HG03025 (cell line): ENCODE measurements around the gene RAB17.
"Not testable (repeated sequence)": the region's sequence is repeated elsewhere in the genome, so short reads cannot be mapped to it uniquely, and the experiment has no call there.

Experiments used
- ATAC-seq: cut with Tn5 transposase; IDR thresholded peaks from one replicate; pipeline ENCODE4 v1.9.1; 2021; ENCODE audit warnings: mild to moderate bottlenecking, moderate library complexity; ENCODE audit not compliant: unreplicated experiment, low FRiP score

RAB17 gene

DNA sequence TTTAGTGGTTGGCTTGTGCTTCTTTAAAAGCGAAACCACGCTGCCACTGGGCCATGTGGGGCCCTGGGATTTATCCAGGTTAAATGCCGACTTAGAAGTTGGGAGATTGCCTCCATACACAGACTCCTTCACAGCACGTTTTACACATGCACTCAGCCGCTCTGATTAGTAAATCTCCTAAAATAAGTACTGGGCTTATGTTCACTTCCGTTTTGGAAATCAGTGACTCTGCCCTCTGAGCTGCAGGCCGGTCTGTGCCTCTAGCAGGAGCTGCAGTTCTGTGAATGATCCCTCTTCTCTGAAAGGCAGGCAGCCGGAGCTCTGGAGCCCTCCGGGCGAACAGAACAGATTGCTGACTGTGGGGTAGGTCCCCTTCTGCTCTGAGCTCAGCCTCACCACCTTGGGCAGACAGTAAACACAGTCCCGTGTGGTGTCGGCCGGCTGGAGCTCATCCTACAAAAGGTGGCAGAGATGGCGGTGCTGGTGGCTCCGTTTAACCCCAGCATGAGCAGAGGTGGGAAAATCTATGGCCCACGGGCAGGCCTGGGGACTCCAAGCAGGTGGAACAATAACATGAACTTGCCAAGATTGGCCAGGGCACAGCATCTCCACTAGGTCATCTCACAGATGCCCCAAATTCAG lies 9.8 kb upstream of the RAB17 start:
- no peak for ATAC-seq

DNA sequence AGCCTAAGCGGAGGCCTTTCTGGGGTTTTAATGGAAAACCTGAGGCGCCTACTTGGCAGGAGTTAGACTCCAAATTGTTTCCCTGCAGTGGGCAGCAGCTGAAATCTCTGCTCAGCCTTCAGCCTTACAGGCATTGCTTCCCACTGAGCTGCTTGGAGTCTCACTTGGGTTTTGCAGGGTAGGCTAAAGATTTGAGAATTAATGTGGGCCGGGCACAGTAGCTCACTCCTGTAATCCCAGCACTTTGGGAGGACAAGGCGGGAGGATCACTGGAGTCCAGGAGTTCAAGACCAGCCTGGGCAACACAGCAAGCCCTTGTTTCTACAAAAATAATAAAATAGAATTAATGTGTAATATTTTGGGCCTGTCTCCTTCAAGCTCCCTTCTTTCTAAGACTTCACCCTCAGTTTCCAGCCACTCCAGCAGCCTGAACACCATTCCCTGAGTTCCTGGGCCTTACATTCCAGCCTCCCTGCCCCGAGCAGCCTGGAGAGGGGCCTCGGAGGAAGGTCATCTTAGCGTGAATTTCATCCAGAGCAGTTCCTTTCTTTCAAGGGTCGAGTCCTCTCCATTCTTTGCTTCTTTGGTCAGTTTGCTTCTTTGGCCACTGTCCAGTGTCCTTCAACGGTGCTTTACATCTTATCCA lies 9.1 kb upstream of the RAB17 start:
- no peak for ATAC-seq

DNA sequence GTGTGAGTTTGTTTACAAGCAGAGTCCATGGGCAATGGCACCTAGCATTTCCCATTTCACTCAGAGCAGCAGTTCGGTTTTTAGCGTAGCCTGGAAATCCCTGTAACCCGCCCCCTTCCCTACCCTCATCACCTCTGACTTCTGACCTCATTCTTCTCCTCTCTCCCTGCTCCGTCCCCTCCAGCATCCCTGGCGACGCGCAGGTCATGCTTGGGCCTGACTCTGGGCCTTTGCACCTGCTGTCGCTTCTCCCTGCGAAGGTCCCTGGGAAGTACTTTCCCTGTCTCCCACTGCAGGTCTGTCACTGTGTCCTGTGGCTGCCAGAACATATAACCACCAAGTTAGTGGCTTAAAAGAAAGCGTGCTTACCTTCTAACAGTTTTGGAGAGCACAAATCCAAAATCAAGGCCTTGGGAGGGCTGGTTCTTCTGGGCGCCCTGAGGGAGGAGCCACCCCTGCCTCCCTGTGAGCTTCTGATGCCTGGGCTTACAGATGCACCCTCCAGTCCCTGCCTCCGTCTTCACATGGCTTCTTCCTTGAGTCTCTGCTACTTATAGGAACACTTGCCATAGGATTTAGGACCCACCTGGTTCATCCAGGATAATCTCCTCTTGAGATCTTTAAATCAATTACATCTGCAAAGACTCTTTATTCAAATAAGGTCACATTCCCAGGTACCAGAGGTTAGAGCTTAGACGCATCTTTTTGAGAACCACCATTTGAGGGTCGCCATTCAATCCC lies 8.1 kb upstream of the RAB17 start:
- ATAC-seq = no peak

DNA sequence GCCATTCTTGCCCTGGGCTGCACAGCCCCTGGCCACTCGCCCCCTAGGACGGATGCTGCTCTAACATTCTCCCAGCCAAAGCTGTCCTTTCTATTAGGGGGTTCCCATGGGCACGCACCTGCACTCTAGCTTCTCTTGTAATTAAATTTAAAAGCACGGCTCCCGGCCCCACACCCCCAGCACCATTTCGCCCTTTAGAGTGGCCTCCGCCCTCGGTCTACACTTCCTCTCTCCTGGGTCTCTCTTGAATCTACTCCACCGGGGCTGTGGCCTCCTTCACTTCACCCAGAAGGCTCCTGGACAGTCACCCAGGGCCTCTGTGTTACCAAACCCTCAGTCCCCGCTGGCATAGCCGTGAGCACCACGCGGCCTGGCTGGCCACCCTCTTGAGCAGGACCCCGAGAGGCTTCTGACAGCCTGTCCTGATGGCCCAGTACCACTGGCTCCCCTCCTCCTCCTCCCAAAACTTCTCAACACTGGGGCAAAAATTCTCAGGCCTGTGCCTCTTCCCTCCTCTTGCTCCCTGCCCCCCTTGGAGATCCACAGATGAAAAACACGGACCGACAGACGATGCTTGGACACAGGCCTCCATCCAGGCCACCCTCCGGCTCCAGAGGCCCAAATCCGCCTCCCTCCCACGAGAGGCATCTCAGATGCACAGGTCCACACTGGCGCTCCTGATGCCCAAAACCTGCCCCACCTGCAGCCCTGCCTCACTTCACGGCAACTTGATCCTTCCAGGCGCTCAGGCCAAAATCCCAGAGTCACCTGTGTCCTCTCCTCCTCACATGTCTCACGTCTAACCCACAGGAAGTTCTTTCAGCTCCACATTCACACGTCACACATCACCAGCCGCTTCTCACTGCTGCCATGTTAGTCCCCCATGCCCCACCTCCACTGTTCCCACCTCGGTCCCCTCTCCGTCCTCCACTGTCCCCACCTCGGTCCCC lies 6.9 kb upstream of the RAB17 start:
- ATAC-seq = no peak

DNA sequence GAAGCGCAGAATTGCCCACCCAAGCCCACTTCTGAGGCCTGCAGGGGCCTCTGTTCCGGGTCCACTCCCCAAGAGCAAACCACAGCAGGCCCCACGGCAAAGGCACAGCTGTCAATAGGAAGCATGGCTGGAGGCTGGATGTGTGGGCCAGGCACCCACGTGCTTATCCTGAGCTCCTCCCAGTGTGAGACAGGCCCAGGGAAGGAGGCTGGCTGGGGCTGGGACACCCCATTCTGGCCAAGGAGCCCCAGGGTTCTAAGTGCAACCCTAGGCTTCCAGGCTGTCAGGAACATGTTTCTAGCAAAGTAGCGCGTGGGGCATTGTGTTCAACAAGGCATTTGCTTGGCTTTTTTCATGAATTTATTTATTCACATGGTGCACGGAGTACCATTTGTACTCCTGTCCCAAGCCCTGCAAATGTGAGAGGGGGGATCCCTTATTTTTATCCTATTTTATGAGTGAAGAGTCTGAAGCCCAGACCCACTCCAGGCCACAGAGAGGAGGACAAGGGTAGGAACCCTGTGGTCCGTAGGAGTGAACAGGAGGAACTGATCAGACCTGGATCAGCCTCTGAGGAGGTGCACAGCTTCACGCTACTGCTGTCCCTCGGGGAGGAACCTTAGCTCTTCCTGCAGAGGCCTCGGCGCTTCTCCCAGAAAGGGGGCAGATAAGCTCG lies 6.1 kb upstream of the RAB17 start:
- ATAC-seq = no peak

DNA sequence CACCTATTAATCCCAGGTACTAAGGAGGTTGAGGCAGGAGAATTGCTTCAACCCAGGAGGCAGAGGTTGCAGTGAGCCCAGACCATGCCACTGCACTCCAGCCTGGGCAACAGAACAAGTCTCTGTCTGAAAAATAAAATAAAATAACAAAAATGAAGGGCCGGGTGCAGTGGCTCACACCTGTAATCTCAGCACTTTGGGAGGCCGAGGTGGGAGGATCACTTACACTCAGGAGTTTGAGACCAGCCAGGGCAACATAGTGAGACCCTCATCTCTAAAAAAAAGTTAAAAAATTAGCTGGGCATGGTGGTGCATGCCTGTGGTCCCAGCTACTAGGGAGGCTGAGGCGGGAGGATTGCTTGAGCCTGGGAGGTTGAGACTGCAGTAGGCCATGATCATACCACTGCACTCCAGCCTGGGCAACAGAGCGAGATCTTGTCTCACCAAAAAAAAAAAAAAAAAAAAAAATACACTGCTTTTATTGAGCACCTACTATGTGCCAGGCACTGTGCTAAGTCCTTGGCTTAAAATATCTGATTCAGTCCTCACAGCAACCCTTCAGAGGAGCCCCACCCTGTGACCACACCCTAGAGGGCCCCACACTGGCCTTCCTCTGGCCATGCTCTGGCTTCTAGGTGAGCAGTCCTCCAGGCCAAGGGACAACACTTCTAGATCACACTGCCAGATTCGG lies 5.4 kb upstream of the RAB17 start:
- not testable (repeated sequence) for ATAC-seq

DNA sequence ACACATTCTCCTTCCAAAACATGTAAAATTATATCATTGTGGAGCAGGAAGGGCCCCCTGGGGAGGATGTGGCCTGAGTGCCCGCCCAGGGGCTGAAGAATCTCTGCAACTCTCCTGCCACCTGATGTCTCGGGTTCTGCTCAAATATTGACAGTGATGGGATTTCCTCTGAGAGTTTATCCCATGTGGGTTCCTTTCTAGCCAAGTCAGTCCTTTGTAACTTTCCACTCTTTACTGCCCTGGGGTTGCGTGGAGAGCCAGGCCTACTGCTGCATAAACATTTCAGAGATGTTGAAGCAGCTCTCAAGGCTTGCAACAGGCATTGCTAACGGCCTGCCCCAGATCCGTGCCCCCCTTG lies 4.0 kb upstream of the RAB17 start:
- ATAC-seq = no peak

DNA sequence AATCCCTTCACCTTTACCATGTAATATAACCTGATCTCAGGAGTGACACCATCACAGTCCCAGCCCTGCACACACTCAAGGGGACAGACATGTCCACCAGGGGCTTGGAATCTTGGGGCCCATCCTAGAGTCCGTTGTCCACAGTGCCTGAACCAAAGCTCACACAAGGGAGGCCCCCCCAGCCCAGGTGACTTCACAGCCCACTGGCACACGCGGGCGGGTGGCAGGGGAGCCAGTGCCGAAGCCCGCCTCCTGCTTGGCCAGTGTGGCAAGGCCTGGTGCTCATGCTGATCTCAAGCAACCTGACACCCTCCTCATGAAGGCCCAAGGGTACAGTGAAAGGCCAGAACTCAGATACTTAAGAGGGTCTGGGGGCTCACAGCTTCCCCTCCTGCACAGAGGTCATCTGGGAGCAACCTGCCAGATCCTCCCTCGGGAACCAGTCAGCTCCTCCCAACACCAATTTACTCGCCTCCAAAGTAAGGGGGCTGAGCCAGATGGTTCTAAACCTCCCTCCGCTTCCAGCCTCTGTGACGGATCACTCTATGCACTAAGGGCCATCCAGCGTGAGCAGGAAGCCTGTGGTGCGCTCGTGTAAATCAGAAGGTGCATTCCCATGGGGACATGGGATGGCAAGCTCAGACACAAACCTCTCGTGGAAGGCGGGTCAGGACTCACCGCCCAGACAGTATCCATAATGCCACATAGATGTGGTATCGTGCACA lies 3.2 kb upstream of the RAB17 start:
- ATAC-seq = no peak

DNA sequence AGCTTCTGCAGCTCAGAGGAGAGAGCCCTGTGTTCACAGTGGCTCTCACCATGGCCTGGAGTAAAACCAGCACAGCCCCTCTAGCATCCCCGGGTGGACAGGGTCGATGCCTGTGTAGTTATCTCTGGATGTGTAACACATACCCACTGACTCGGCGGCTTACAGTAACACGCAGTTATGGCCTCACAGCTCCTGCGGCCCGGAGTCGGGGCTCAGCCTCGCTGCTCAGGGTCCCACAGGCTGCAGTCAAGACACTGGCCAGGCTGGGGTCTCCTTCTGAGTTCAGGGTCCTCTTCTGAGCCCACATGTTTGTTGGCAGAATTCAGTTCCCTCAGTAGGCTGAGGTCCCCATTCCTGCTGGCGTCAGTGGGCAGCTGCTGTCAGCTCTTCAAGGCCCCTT lies 2.5 kb upstream of the RAB17 start:
- no peak for ATAC-seq

DNA sequence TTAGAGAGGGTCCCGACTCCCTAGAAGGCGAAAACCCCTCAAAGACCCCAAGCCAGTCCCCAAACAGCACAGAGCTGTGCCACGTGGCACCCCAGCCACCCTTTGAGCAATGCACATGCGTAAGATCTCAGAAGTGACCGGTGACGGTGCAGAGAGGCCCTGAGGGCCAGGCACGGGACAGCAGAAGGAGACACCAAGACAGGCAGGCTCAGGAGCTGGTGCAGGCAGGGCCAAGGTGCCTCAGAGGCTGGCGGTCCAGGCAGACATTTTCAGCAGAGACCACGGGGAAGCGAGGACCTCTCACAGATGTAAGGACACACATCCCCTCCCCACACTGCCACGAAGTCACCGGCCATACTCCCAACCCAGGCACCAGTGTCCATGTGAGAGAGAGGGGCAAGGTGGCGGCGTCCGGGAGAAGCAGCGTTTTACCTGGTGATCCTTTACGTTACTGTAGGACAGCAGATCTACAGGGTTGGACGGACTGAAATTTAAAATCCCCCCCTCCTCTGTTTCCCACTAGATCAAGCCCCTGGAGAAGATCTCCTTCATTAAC lies 2.0 kb upstream of the RAB17 start:
- ATAC-seq = no peak

DNA sequence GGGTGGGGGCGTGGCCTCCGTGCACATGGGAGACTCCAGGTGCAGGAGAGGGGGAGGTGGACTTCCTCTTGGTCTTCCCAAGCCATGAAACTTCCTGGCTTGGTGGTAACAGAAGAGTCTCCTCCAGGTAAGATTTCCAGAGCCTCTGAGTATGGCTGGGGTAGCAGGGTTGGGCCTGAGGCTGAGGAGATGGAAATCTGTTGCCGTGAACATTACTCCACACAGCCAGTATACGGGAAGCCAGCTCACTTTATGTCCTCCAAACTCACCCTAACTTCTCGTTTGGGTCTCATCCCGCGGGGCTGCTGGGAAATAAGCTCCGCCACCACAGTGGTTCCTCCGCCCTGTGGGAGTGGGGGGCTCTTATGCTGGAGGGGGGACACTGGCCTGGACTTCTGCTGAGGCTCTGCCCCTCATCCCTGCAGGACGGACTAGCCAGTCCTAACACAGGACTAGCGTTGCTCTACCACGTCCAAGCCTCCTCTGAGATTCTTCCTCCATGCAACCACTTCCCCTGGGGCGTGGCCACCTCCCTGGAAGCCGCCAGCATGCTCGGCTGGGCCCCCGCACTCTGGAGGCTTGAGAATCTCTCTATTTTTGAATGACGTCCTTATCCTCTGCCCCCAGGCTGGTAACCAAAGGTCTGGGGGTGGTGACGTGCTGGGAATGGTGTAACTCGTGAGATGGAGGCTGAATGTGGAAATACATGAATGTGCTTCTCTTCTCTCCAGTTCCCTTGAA lies 777 bp upstream of the RAB17 start:
- ATAC-seq = no peak

DNA sequence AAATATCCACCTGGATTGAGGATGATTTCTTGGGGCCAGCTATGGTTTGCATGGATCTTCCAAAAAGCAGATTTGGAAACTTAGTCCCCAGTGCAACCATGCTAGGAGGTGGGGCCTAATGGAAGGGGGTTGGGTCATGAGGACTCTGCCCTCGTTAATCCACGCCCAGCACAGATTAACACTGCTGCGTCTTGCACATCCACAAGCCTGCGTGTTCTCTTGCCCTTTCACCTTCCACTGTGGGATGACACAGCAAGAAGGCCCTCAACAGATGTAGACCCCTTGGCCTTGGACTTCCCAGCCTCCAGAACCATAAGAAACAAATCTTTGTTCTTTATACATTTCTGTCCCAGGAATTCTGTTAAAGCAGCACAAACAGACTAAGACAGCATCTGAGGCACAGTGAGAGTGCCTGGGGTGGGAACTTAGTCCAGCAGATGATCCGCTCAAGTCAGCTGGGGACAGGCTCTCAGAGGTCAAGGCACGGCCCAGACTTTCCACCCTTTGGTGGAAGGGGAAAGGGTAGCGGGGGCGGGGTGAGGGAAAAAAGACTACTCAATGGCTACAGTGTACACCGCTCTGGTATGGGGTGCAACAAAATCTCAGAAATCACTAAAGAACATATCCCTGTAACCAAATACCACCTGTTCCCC lies 2.4 kb downstream of the RAB17 start:
- no peak for ATAC-seq

DNA sequence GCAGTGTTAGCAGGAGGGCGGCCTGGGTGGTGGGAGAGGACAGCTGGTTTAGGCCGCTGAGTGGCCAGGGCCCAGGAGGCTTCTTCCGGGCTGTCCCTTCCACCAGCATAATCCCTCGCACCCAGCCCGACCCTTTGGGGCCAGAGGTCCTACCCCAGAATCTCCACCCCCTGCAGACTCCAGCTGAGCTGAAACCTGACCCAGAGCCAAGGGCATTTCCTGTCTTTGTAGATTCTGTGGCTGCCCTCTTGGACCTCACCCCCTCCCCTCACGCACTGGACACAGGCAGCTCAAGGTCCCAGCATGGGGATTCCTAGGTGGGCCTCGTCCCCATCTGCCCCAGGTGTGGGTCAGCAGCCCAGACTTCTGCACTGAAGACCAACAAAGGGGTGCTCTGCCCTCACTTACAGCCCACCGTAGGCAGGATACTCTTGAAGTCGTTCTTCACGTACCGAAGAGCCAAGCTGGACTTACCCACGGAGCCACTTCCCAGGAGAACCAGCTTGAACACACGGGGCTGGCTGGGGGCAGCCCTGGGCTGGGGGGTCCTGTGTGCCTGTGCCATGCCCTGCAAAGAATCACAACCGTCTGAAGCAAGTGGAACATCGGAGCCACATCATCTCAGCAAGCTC lies 4.8 kb downstream of the RAB17 start:
- ATAC-seq = no peak

DNA sequence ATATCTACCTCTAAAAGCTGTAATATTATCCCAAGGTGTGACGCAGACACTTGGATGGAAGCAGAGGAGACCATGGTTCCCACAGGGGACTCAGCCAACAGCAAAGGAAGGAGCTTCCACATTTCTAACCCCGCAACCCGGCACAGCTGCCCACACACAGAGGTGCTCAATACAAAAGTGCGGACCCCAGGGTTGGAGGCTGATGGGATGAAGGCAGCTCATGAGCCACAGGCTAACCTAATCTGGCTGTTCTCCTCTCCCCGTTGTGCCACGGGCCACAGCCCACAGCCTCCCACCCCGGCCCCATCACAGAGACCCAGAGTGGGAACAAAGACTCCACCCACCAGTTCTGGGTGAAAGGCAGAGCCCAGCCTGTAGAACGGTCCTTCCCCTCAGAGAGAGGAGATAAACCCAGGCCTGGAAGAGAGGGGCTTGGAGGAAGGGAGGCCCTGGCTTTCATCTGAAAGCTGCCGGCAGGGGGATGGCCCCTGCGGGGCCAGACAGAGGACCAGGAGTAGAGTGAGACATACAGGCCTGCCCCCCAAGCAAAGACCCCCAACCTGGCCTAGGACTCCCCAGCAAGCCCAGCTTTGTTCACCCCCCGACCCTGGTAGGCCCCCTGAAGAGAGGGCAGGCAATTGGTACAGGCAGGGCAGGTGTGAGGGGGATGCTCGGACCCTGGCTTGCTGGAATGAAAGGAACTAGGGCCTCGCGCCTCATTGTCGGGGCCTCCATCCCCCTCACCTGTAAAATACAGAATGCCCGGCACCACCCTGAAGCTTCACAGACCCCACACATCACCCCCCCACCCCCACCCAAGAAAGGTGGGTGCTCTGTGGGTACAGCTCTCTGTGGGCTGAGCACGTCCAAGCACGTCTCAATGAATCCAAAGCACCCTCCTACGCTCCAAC lies 6.9 kb downstream of the RAB17 start:
- no peak for ATAC-seq

DNA sequence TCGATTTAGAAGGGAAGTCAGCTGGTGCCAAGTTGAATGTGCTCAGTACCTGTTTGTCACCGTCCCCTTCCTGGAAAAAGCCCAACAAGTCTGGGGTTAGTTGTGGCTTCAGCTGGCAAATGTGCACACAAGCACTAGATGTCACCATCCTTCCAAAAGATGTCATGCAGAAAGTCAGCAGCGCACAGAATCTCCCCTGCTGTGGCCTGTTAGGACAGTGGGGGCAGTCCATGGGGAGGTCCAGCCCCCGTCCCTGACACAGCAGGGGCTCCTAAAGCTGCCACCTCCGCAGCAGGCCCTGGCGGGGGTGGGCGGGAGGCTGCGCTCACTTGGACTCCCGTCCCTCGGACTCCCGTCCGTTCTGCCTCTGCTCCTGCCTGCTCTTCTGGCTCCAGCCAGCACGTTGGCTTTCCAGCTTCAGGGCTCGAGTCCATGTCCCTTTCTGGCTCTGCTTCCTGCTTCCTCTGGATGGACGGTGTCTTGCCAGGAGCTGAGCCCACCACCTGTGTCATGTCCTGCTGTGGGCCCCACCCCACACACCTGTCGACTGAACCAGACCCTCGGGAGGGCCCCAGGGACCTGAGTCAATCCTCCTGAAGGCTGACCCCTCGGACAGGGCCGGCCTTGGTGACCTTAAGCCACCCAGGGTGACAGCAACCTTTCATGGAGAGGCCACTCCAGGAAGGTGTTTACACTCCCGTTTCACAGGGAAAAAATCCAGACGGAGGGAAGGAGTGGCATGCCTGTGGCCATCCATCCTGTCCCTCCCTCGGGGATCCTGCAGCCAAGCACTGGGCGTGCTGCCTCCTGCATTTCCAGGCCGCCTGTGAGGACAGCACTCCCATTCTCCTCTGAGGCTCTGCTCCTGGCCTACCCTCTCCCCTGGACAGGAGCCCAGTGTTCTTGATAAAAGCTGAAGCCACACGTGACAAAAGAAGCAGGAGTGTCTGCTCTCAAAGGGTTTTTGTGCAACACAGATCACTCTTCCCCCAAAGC lies 8.5 kb downstream of the RAB17 start:
- no peak for ATAC-seq
